Fibroblast of lung (primary cell): ENCODE data around the gene EPB41. TPM values are rescaled to one million over a fixed set of nuclear protein-coding genes. Genes with fewer than 3 reads are reported as not detected.

Experiments
- DNase-seq, 2 donors: peaks; one replicate each; pipeline versions ENCODE4 v3.0.0 to v3.0.0-alpha.2; 2010; ENCODE audit warnings: low read depth in 2 of 2
- H2AFZ ChIP-seq: 2 replicates; pipeline ENCODE4 v1.5.1; 2012; ENCODE audit warnings: low read length, control low read depth, inconsistent platforms
- H3K27ac ChIP-seq: 2 replicates; pipeline ENCODE4 v1.5.1; 2011; ENCODE audit warnings: low read length, control low read depth; ENCODE audit not compliant: insufficient read depth
- H3K27me3 ChIP-seq: 2 replicates; pipeline ENCODE4 v1.5.1; 2011; ENCODE audit warnings: mild to moderate bottlenecking, low read length; ENCODE audit not compliant: control insufficient read depth, insufficient read depth
- H3K36me3 ChIP-seq: 2 replicates; pipeline ENCODE4 v1.5.1; 2011; ENCODE audit warnings: low read length; ENCODE audit not compliant: control insufficient read depth, insufficient read depth
- H3K4me1 ChIP-seq: 2 replicates; pipeline ENCODE4 v1.5.1; 2011; ENCODE audit warnings: low read length; ENCODE audit not compliant: control insufficient read depth, insufficient read depth; ENCODE audit errors: extremely low read depth
- H3K4me2 ChIP-seq: 2 replicates; pipeline ENCODE4 v1.5.1; 2011; ENCODE audit warnings: low read length, control low read depth; ENCODE audit not compliant: insufficient read depth; ENCODE audit errors: extremely low read depth
- H3K4me3 ChIP-seq, 4 experiments: fragments of 200-600 bp in 1 of 4; sonication (generic) in 1 of 4; replicated peaks in 1 of 4; 2 replicates each; pipeline ENCODE4 v1.5.1; 2011 to 2016; ENCODE audit warnings: low read length in 4 of 4, low read depth in 3 of 4, mild to moderate bottlenecking in 3 of 4, control low read depth in 2 of 4, inconsistent platforms in 1 of 4, mixed read lengths in 1 of 4; ENCODE audit not compliant: insufficient read depth in 1 of 4; ENCODE audit errors: control extremely low read depth in 1 of 4
- H3K79me2 ChIP-seq: 2 replicates; pipeline ENCODE4 v1.5.1; 2012; ENCODE audit warnings: mild to moderate bottlenecking, low read length, inconsistent platforms; ENCODE audit not compliant: control insufficient read depth, insufficient read depth
- H3K9ac ChIP-seq: 2 replicates; pipeline ENCODE4 v1.5.1; 2011; ENCODE audit warnings: mild to moderate bottlenecking, low read length, control low read depth; ENCODE audit not compliant: insufficient read depth
- H3K9me3 ChIP-seq: 2 replicates; pipeline ENCODE4 v1.5.1; 2012; ENCODE audit warnings: low read depth, low read length; ENCODE audit not compliant: control insufficient read depth, insufficient read depth
- H4K20me1 ChIP-seq: 2 replicates; pipeline ENCODE4 v1.5.1; 2011; ENCODE audit warnings: low read length; ENCODE audit not compliant: control insufficient read depth, insufficient read depth; ENCODE audit errors: extremely low read depth
- EZH2 ChIP-seq: IDR thresholded peaks from 2 replicates; pipeline ENCODE4 v1.5.1; 2012; ENCODE audit warnings: low read length, control low read depth, mild to moderate bottlenecking; ENCODE audit errors: missing control alignments
- polyA plus RNA-seq, 2 donors: library from polyadenylated mRNA; depleted of rRNA in 1 of 2; stranded (reverse) in 1 of 2; unstranded in 1 of 2; fragments of >200 nt; gene quantifications; 2 replicates each; pipeline ENCODE4 v1.2.1, GENCODE V29; 2011 to 2012; ENCODE audit warnings: missing spikeins in 1 of 2
- total RNA-seq: library from RNA; depleted of rRNA; stranded (reverse); fragments of >200 nt; gene quantifications from 2 replicates; pipeline ENCODE4 v1.2.1, GENCODE V29; 2014
- TF ChIP-seq, protein P1 (sequence below), 2 donors: IDR thresholded peaks in 1 of 2; conservative IDR thresholded peaks in 1 of 2; 1 replicate in 1 of 2; 2 replicates in 1 of 2; pipeline ENCODE4 v1.5.1; 2011 to 2012; ENCODE audit warnings: low read length in 2 of 2, control low read depth in 1 of 2, inconsistent platforms in 1 of 2, low read depth in 1 of 2, mild to moderate bottlenecking in 1 of 2

The EPB41 gene
- total and polyA plus RNA-seq, 2 donors (not counting 1 experiment from before 2014, with no cell fraction given): 7.4 to 38.0 TPM

DNA sequence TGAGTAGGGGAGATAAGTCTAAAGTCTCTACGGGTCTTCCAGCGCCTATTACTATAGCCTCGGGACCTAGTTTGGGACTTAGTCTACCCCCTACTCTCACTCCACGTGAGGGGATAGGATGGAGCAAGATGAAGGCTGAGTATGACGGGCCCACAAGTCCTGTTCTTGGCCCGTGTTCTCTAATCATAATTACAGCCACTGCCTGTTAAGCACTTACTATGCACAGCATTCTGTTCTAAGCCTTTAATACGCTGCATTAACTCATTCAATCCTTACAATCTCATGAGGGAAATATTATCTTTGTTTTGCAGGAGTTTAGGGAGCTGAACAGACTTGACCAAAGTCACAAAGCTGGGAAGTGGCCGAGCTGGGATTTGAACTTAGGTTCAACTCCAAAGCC, 23.9 kb upstream of the EPB41 start:
- H3K9ac ChIP-seq: no peak overlapping the region
- H3K9me3 ChIP-seq: no peaks in the 10 kb centered on the region
- H3K36me3 ChIP-seq: no peaks in the 10 kb centered on the region
- no peaks in the 10 kb centered on the region for H3K79me2 ChIP-seq
- no peak overlapping the region for H3K4me3 ChIP-seq
- TF ChIP-seq EZH2: no peak
- TF ChIP-seq, protein P1, sequence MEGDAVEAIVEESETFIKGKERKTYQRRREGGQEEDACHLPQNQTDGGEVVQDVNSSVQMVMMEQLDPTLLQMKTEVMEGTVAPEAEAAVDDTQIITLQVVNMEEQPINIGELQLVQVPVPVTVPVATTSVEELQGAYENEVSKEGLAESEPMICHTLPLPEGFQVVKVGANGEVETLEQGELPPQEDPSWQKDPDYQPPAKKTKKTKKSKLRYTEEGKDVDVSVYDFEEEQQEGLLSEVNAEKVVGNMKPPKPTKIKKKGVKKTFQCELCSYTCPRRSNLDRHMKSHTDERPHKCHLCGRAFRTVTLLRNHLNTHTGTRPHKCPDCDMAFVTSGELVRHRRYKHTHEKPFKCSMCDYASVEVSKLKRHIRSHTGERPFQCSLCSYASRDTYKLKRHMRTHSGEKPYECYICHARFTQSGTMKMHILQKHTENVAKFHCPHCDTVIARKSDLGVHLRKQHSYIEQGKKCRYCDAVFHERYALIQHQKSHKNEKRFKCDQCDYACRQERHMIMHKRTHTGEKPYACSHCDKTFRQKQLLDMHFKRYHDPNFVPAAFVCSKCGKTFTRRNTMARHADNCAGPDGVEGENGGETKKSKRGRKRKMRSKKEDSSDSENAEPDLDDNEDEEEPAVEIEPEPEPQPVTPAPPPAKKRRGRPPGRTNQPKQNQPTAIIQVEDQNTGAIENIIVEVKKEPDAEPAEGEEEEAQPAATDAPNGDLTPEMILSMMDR (conservative IDR thresholded peaks at IDR 0.05 in 1 of 2, IDR thresholded peaks at IDR 0.05 in 1 of 2; ENCODE audit: low read depth in 1 of 2, low read length in 2 of 2): no peak
- H2AFZ ChIP-seq: no peak overlapping the region
- H3K27me3 ChIP-seq: peaks cover 4% of the 10 kb centered on the region
- no peak for DNase-seq
- peaks cover 7% of the 10 kb centered on the region for H3K4me1 ChIP-seq
- no peaks in the 10 kb centered on the region for H4K20me1 ChIP-seq
- no peak overlapping the region for H3K4me2 ChIP-seq
- no peak overlapping the region for H3K27ac ChIP-seq

DNA sequence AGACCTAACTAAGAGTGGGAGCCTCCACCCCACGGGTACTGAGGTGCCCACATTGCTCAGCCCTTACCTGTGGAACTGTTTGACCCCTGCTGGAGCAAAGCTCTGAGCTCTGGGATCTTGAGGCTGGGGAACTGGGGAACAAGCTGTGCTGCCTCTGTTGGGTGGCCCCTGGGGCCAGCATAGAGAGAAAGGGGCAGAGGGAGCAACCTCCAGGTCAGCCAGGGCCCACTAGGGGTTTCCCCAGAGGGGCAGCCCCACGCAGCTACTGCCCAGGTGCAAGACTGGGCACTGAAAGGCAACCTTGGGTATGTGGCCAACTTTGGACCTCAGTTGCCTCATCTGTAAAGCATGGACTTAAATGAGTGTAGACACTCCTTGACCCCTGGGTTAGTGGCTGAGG, 23.5 kb upstream of the EPB41 start:
- Histone ChIP-seq H3K79me2 (no peaks in the 10 kb centered on the region), H3K27me3 (peaks cover 4% of the 10 kb centered on the region), H3K4me1 (peaks cover 7% of the 10 kb centered on the region), H2AFZ (no peak overlapping the region), H4K20me1 (no peaks in the 10 kb centered on the region), H3K4me2 (no peak overlapping the region), H3K36me3 (no peaks in the 10 kb centered on the region), H3K9ac (no peak overlapping the region), H3K4me3 (no peak overlapping the region), H3K9me3 (no peaks in the 10 kb centered on the region), H3K27ac (no peak overlapping the region)
- TF ChIP-seq, protein P1 (conservative IDR thresholded peaks at IDR 0.05 in 1 of 2, IDR thresholded peaks at IDR 0.05 in 1 of 2; ENCODE audit: low read depth in 1 of 2, low read length in 2 of 2): no peak
- no peak for TF ChIP-seq EZH2
- DNase-seq: no peak

DNA sequence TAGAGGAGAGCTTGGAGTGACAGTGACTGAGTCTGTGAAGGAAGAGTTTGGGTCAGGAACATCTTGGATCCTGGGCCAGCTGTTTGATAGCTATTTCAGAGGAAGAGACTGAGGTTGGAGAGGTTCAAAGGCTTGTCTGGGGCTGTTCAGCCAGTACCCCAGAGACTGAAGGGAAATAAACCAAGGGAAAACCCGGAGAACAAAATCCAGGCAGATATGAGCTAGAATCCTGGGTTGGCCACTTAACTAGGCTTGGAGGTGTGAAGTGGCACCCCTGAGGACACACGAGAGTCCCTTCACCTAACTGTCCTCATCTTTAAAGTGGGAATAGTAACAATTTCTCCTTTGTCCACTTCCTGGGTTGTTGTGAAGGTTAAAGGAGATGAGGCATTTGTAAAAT, 23.1 kb upstream of the EPB41 start:
- no peaks in the 10 kb centered on the region for H3K9me3 ChIP-seq
- H3K27me3 ChIP-seq: peaks cover 4% of the 10 kb centered on the region
- TF ChIP-seq, protein P1 (conservative IDR thresholded peaks at IDR 0.05 in 1 of 2, IDR thresholded peaks at IDR 0.05 in 1 of 2; ENCODE audit: low read depth in 1 of 2, low read length in 2 of 2): no peak
- TF ChIP-seq EZH2: no peak
- peaks cover 7% of the 10 kb centered on the region for H3K4me1 ChIP-seq
- no peaks in the 10 kb centered on the region for H3K36me3 ChIP-seq
- H3K9ac ChIP-seq: no peak overlapping the region
- no peak for DNase-seq
- H3K4me3 ChIP-seq: no peak overlapping the region
- H3K4me2 ChIP-seq: no peak overlapping the region
- H3K79me2 ChIP-seq: no peaks in the 10 kb centered on the region
- no peak overlapping the region for H3K27ac ChIP-seq
- H2AFZ ChIP-seq: no peak overlapping the region
- H4K20me1 ChIP-seq: no peaks in the 10 kb centered on the region
